Upper lobe of left lung (tissue), 6 donors: Measurements from ENCODE around the gene GSTA5. TPM values are rescaled to one million over a fixed set of nuclear protein-coding genes. Genes with fewer than 3 reads are reported as not detected.
"Not testable (repeated sequence)": the region's sequence is repeated elsewhere in the genome, so short reads cannot be mapped to it uniquely, and the experiment has no call there.

Experiments
- ATAC-seq, 2 donors: fragments of 200-7000 bp; cut with Tn5 transposase; one replicate each; pipeline ENCODE4 v1.9.1; 2022; ENCODE audit warnings: mild to moderate bottlenecking in 2 of 2, moderate library complexity in 2 of 2; ENCODE audit not compliant: low FRiP score in 2 of 2
- DNase-seq, 2 donors: peaks; one replicate each; pipeline ENCODE4 v3.0.0-alpha.2; 2019 to 2020
- H3K27ac ChIP-seq, 4 donors: fragments of 200-600 bp; sonication (generic); one replicate each; pipeline ENCODE4 v1.5.1; 2016 to 2019
- H3K27me3 ChIP-seq, 4 donors: fragments of 200-600 bp; sonication (generic); one replicate each; pipeline ENCODE4 v1.5.1; 2017 to 2019
- H3K36me3 ChIP-seq, 4 donors: fragments of 200-600 bp; sonication (generic); one replicate each; pipeline ENCODE4 v1.5.1; 2016 to 2019
- H3K4me1 ChIP-seq, 4 donors: fragments of 200-600 bp; sonication (generic); one replicate each; pipeline ENCODE4 v1.5.1; 2018 to 2019
- H3K4me3 ChIP-seq, 4 donors: fragments of 200-600 bp; sonication (generic); one replicate each; pipeline ENCODE4 v1.5.1; 2017 to 2019; ENCODE audit warnings: mild to moderate bottlenecking in 2 of 4, moderate library complexity in 1 of 4
- H3K9me3 ChIP-seq, 4 donors: fragments of 200-600 bp; sonication (generic); one replicate each; pipeline ENCODE4 v1.5.1; 2018 to 2019
- EP300 ChIP-seq, 4 donors: sonication (generic); formaldehyde crosslinking; IDR thresholded peaks; one replicate each; pipeline ENCODE4 v1.5.1; 2017; ENCODE audit warnings: antibody characterized with exemption in 4 of 4, control low read depth in 2 of 4
- POLR2A ChIP-seq, 4 donors: fragments of 450-650 bp; IDR thresholded peaks; one replicate each; pipeline ENCODE4 v1.5.1; 2016 to 2017; ENCODE audit warnings: antibody characterized with exemption in 4 of 4, mild to moderate bottlenecking in 2 of 4
- POLR2AphosphoS5 ChIP-seq, 2 donors: sonication (generic); formaldehyde crosslinking; IDR thresholded peaks; one replicate each; pipeline ENCODE4 v1.5.1; 2017; ENCODE audit warnings: antibody characterized with exemption in 2 of 2
- WGBS, 2 donors: methylation state at CpG; one replicate each; pipeline ENCODE4 v1.1.5; 2017 to 2018; 5-methylcytosine and 5-hydroxymethylcytosine counted together
- total RNA-seq, 6 donors: library from RNA; depleted of rRNA in 4 of 6; stranded (reverse); fragments of >200 nt in 4 of 6; gene quantifications; one replicate each; pipeline versions ENCODE4 v1.1.0 to v1.2.1, GENCODE V29; 2016 to 2021
- TF ChIP-seq, protein P1 (sequence below), 6 experiments: fragments of 450-650 bp in 4 of 6; fragments of 200-600 bp in 2 of 6; sonication (generic) in 2 of 6; IDR thresholded peaks; one replicate each; pipeline ENCODE4 v1.5.1; 2016 to 2019; ENCODE audit warnings: antibody characterized with exemption in 6 of 6
- donor health status: DM: no; HTN: no; CAD: no; lungs with moderate emphysema.
- donor health status: DM: no; HTN: yes; CAD: no; lungs with severe emphysema.

The GSTA5 gene
- total RNA-seq, 6 donors from 2014 or later, result not detected

DNA sequence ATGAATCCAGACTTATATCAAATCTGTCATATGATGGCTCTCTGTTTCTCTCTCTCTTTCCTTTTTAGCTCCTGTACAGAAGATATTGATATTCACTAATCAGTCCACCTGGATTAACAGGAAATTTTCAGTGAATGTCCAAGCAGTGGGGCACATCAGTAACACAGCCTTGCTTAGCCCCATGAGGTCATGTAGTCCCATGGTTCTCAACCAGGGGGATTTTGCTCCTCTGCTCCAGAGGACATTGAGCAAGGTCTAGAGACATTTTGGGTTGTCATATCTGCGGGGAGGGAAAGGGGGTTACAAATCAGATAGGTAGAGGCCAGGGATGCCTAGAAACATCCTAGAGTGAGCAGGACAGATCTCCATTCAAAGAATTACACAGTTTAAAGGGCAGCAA, 37.8 kb downstream of the GSTA5 start:
- ATAC-seq (no peak), DNase-seq (no peak)
- TF ChIP-seq, protein P1, sequence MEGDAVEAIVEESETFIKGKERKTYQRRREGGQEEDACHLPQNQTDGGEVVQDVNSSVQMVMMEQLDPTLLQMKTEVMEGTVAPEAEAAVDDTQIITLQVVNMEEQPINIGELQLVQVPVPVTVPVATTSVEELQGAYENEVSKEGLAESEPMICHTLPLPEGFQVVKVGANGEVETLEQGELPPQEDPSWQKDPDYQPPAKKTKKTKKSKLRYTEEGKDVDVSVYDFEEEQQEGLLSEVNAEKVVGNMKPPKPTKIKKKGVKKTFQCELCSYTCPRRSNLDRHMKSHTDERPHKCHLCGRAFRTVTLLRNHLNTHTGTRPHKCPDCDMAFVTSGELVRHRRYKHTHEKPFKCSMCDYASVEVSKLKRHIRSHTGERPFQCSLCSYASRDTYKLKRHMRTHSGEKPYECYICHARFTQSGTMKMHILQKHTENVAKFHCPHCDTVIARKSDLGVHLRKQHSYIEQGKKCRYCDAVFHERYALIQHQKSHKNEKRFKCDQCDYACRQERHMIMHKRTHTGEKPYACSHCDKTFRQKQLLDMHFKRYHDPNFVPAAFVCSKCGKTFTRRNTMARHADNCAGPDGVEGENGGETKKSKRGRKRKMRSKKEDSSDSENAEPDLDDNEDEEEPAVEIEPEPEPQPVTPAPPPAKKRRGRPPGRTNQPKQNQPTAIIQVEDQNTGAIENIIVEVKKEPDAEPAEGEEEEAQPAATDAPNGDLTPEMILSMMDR (IDR thresholded peaks at IDR 0.05), result no peak
- no peak for TF ChIP-seq EP300 (IDR thresholded peaks at IDR 0.05)
- TF ChIP-seq POLR2AphosphoS5 (IDR thresholded peaks at IDR 0.05), result no peak
- no peak for TF ChIP-seq POLR2A (IDR thresholded peaks at IDR 0.05)
- Histone ChIP-seq H3K27me3 (no peaks in the 10 kb centered on the region), H3K4me3 (no peak overlapping the region), H3K36me3 (no peaks in the 10 kb centered on the region), H3K9me3 (no peaks in the 10 kb centered on the region), H3K4me1 (no peaks in the 10 kb centered on the region), H3K27ac (no peak overlapping the region)
- WGBS, 2 donors, result 89 to 92% methylated on average over 1 of the region's 1 CpG

DNA sequence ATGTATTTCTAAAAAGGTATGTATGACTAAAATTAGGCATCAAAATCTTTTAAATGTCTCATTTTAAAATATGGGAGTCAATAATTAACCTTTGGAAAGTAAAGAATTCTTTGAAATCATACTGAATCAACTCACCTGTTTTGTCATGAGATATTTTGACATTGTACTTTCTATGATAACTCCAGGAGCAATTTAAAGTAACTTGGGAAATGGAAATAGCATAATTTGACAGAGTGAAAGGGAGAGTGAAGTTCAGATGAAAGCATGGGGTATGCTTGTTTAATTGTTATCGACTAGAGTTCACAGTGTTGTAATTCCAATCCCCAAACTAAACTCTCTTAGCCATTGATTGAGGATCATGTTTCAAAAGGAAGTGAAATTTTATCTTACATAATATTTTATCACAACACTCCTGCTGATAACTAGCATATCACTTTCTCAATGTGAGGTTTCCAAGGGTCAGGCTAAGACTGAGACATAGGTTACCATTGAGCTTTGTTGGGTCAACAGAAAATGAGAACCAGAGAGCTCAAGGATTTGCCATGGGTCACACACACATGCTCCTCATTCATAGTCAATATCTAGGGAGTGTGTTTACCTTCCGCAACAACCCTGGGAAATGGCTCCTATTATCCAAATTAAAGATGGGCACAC, 39.3 kb downstream of the GSTA5 start:
- DNase-seq (no peak), ATAC-seq (no peak)
- Histone ChIP-seq H3K4me3 (no peak overlapping the region), H3K36me3 (no peaks in the 10 kb centered on the region), H3K4me1 (no peaks in the 10 kb centered on the region), H3K27ac (no peak overlapping the region), H3K9me3 (no peaks in the 10 kb centered on the region), H3K27me3 (no peaks in the 10 kb centered on the region)
- WGBS, 2 donors, result 80 to 81% methylated on average over 2 of the region's 2 CpGs
- TF ChIP-seq POLR2A (IDR thresholded peaks at IDR 0.05) (no peak), EP300 (IDR thresholded peaks at IDR 0.05) (no peak), POLR2AphosphoS5 (IDR thresholded peaks at IDR 0.05) (no peak)
- TF ChIP-seq, protein P1 (IDR thresholded peaks at IDR 0.05), result no peak

DNA sequence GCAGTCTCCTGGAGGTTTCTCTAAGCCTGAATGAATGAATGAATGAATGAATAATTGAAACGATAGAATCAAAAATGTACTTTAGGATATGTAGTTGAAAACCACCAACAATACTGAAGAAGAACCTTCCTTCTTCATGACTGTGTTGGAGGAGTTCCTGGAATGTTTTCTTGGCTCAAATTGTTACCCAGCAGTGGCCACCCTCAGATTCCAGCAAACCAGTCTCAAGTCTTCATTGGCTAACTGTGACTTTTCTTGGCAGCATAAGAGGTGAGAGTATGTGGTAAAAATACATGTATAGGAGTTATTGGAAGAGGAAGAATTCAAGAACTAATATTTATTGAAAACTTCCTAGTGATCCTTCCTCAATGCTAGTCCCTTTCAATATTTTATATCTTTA, 41.3 kb downstream of the GSTA5 start:
- not testable (repeated sequence) for H3K27me3 ChIP-seq, H3K27ac ChIP-seq, H3K4me3 ChIP-seq, H3K9me3 ChIP-seq, DNase-seq, ATAC-seq, H3K36me3 ChIP-seq, H3K4me1 ChIP-seq
- WGBS, 2 donors, result 80 to 84% methylated on average over 1 of the region's 1 CpG

DNA sequence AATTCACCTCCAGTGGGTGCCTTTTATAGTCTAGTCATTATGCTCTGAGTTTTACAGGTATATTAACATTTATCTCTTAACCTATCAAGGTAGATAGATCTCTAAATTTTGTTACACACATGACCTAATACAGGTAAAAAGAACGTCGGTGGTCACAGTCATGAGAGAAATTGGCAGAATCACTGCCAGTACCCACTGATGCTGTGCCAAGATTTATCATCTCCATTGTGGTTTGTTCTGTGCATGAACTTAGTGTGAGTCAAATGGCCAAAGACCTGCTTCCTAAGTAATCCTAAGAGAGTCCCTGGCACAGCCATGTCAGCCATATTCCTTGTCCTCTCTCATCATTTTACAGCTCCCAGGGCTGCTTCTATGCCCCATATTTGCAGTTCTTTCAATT, 46.2 kb downstream of the GSTA5 start:
- H3K4me1 ChIP-seq, H3K27me3 ChIP-seq, H3K27ac ChIP-seq, DNase-seq, H3K36me3 ChIP-seq, H3K4me3 ChIP-seq, H3K9me3 ChIP-seq, ATAC-seq: not testable (repeated sequence)
- 90 to 96% methylated on average over 2 of the region's 2 CpGs for WGBS, 2 donors

DNA sequence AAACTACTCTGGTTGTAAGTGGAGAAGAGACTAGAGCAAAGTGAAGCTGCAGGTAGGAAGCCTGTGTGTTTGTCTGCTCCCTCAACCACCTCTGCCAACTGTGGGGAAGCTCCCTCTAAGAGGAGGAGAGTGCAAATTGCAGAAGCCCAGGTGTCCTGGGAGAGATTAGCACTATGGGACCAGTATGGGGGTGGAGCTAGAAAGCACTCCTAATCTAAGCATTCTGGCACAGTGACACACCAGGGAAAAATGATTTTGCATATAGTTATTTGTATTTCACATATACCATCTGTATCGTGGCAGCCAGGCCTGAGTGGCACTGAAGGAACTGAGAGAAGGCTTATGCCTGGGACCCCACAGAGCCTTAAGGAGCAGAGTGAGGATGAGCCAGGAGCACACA, 49.8 kb downstream of the GSTA5 start:
- H3K4me3 ChIP-seq, result no peak overlapping the region
- H3K4me1 ChIP-seq, result no peaks in the 10 kb centered on the region
- no peaks in the 10 kb centered on the region for H3K27me3 ChIP-seq
- DNase-seq (no peak), ATAC-seq (peak in 1 of 2 donors; percentile 35)
- WGBS, 2 donors, result 0 to 8% methylated on average over 1 of the region's 1 CpG
- TF ChIP-seq, protein P1 (IDR thresholded peaks at IDR 0.05), result no peak
- TF ChIP-seq POLR2A (IDR thresholded peaks at IDR 0.05) (no peak), POLR2AphosphoS5 (IDR thresholded peaks at IDR 0.05) (no peak)
- no peak overlapping the region for H3K27ac ChIP-seq
- H3K36me3 ChIP-seq, result no peaks in the 10 kb centered on the region
- H3K9me3 ChIP-seq, result no peaks in the 10 kb centered on the region

DNA sequence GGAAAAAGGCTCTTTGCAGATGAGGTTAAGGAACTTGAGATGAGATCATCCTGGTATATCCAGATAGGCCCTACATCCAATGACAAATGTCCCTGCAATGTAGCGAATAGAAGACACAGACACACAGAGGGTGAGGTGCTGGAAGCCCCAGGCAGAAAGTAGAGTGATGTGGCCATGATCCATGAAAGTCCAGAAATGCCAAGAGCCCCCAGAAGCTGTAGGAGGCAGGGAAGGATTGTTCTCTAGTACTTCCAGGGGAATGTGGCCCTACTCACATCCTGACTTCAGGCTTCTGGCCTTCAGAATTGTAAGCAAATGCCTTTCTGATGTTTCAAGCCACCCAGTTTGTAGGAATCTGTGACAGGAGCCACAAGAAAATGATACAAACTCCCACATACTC, 51.0 kb downstream of the GSTA5 start:
- not testable (repeated sequence) for H3K4me1 ChIP-seq, DNase-seq, H3K27ac ChIP-seq, H3K9me3 ChIP-seq, H3K4me3 ChIP-seq, H3K27me3 ChIP-seq, H3K36me3 ChIP-seq, ATAC-seq
- WGBS, 2 donors, result 67 to 100% methylated on average over 1 of the region's 1 CpG
